ENCODE data around the gene HSD17B11. TPM values are rescaled to one million over a fixed set of nuclear protein-coding genes. Genes with fewer than 3 reads are reported as not detected.

Gene HSD17B11
- total RNA-seq, 1 experiment from 2014 or later = 8.8 TPM

GRCh38 chr4:87426865-87427517, 36.0 kb upstream of the HSD17B11 start:
- Histone ChIP-seq H3K14ac (ENCODE audit: insufficient read depth, low read length) (no peak overlapping the region), H2BK120ac (ENCODE audit: low read depth, low read length, poor library complexity, severe bottlenecking) (no peak overlapping the region), H3K9ac (ENCODE audit: extremely low read depth, insufficient read length, low read length) (no peak overlapping the region), H4K5ac (ENCODE audit: insufficient read length, low read depth, low read length) (no peak overlapping the region), H3K9me3 (ENCODE audit: control insufficient read depth, low read depth, low read length) (no peaks in the 10 kb centered on the region), H4K20me1 (ENCODE audit: control insufficient read depth, insufficient read depth, insufficient read length) (no peaks in the 10 kb centered on the region), H3K56ac (ENCODE audit: insufficient read length, low read depth, low read length) (no peak overlapping the region), H3K4me2 (ENCODE audit: insufficient read depth, insufficient read length, low read length) (no peak overlapping the region), H3K27ac (ENCODE audit: insufficient read length, low read depth, low read length) (no peak overlapping the region), H3K27me3 (ENCODE audit: insufficient read depth, low read length) (no peaks in the 10 kb centered on the region), H2BK5ac (ENCODE audit: insufficient read length, low read length) (no peak overlapping the region), H3K23me2 (ENCODE audit: insufficient read length, low read depth, low read length, poor library complexity, severe bottlenecking) (peaks cover 4% of the 10 kb centered on the region), H2BK20ac (ENCODE audit: low read depth, low read length, poor library complexity, severe bottlenecking) (no peak overlapping the region), H3K79me2 (ENCODE audit: insufficient read depth, low read length) (peaks cover 9% of the 10 kb centered on the region; the same call in 1 of the 2 replicates), H3K18ac (ENCODE audit: insufficient read length, low read depth, low read length) (no peak overlapping the region), H3K79me1 (ENCODE audit: insufficient read depth, low read depth, low read length, poor library complexity, severe bottlenecking) (peaks cover 9% of the 10 kb centered on the region), H2BK15ac (ENCODE audit: low read depth, low read length) (no peak overlapping the region), H3K4me1 (ENCODE audit: insufficient read depth, low read length) (no peaks in the 10 kb centered on the region), H3K23ac (ENCODE audit: insufficient read length, low read depth, low read length) (no peak overlapping the region), H2AFZ (ENCODE audit: low read length) (no peak overlapping the region), H4K8ac (replicated peaks; ENCODE audit: insufficient read length, low read depth, low read length) (no peak overlapping the region), H3K4ac (ENCODE audit: low read depth, low read length) (no peak overlapping the region), H3T11ph (ENCODE audit: low read length) (no peak overlapping the region), H2BK12ac (ENCODE audit: insufficient read length, low read depth, low read length) (no peak overlapping the region), H4K91ac (ENCODE audit: insufficient read length, low read depth, low read length) (no peak overlapping the region), H2AK5ac (ENCODE audit: insufficient read length, low read length) (no peak overlapping the region)
- peaks cover 29 to 37% of the 10 kb centered on the region in 2 experiments for H3K4me1 Mint-ChIP-seq
- no peak for TF ChIP-seq CTCF (conservative IDR thresholded peaks at IDR 0.05)
- no peaks in the 10 kb centered on the region; a peak in 1 of 7 replicates for H3K36me3 Mint-ChIP-seq (ENCODE audit: insufficient read depth in 1 of 3, low read depth in 3 of 3)
- H3K4me3 Mint-ChIP-seq = no peak overlapping the region
- H3K27ac Mint-ChIP-seq = no peak overlapping the region
- no peaks in the 10 kb centered on the region; a peak in 1 of 5 replicates for H3K9me3 Mint-ChIP-seq
- H3K27me3 Mint-ChIP-seq (ENCODE audit: low read depth) = no peaks in the 10 kb centered on the region
- WGBS (ENCODE audit: extremely low coverage, insufficient read length, low lambda C conversion rate) = no CpG with 5 or more reads among the region's 3 CpGs
- DNase-seq = no peak

Data from H9 (cell line).